ENCODE results near the gene HES2.
"Not testable (repeated sequence)": the region's sequence is repeated elsewhere in the genome, so short reads cannot be mapped to it uniquely, and the experiment has no call there.

- not testable (repeated sequence) for TF ChIP-seq CTCF (IDR thresholded peaks at IDR 0.05; ENCODE audit: insufficient read depth, low read length, poor library complexity, severe bottlenecking); EZH2phosphoT487 (conservative IDR thresholded peaks at IDR 0.05; ENCODE audit: low read length)
Measured at GRCh38 chr1:6453895-6454855, 34.5 kb upstream of the HES2 start.
